HEK293T (cell line): ENCODE data around the gene SPAG16.

Experiments
- CTCF ChIA-PET: fragments of 350-600 bp; formaldehyde crosslinking; extraction: SDS; loops from one replicate; lab custom pipeline; 2021; ENCODE audit warnings: antibody characterized with exemption, inconsistent platforms; lab: Yijun Ruan, JAX
- POLR2A ChIA-PET: fragments of 350-600 bp; formaldehyde crosslinking; extraction: SDS; loops from one replicate; lab custom pipeline; 2020; ENCODE audit warnings: antibody characterized with exemption, inconsistent platforms; lab: Yijun Ruan, JAX
- DNase-seq: peaks from one replicate; pipeline ENCODE4 v3.0.0; 2012; ENCODE audit warnings: mixed read lengths; ENCODE audit errors: extremely low spot score
- ARNT ChIP-seq: fragments of 450-650 bp; IDR thresholded peaks from 2 replicates; pipeline ENCODE4 v1.6.1; 2017; ENCODE audit warnings: mild to moderate bottlenecking
- BHLHE40 ChIP-seq: fragments of 450-650 bp; IDR thresholded peaks from 2 replicates; pipeline ENCODE4 v1.6.1; 2016; ENCODE audit warnings: mild to moderate bottlenecking, moderate library complexity, borderline replicate concordance
- CTBP1 ChIP-seq: fragments of 450-650 bp; IDR thresholded peaks from 2 replicates; pipeline ENCODE4 v1.6.1; 2016; ENCODE audit warnings: borderline replicate concordance
- ELF4 ChIP-seq: fragments of 450-650 bp; IDR thresholded peaks from 2 replicates; pipeline ENCODE4 v1.6.1; 2017; ENCODE audit warnings: antibody characterized with exemption
- FOXA1 ChIP-seq: fragments of 450-650 bp; IDR thresholded peaks from 2 replicates; pipeline ENCODE4 v1.6.1; 2016; ENCODE audit warnings: mild to moderate bottlenecking
- FOXK2 ChIP-seq: fragments of 450-650 bp; IDR thresholded peaks from 2 replicates; pipeline ENCODE4 v1.6.1; 2016; ENCODE audit warnings: mild to moderate bottlenecking
- FOXM1 ChIP-seq: fragments of 450-650 bp; IDR thresholded peaks from 2 replicates; pipeline ENCODE4 v1.6.1; 2017; ENCODE audit warnings: mild to moderate bottlenecking, borderline replicate concordance
- HDGF ChIP-seq: fragments of 450-650 bp; IDR thresholded peaks from 2 replicates; pipeline ENCODE4 v1.6.1; 2017; ENCODE audit warnings: antibody characterized with exemption, borderline replicate concordance
- L3MBTL2 ChIP-seq: fragments of 450-650 bp; conservative IDR thresholded peaks from 2 replicates; pipeline ENCODE4 v1.6.1; 2016; ENCODE audit warnings: mild to moderate bottlenecking
- LEF1 ChIP-seq: fragments of 450-650 bp; IDR thresholded peaks from 2 replicates; pipeline ENCODE4 v1.6.1; 2017; ENCODE audit warnings: mild to moderate bottlenecking, borderline replicate concordance
- NFRKB ChIP-seq: fragments of 450-650 bp; IDR thresholded peaks from 2 replicates; pipeline ENCODE4 v1.6.1; 2016; ENCODE audit warnings: mild to moderate bottlenecking, moderate library complexity
- PKNOX1 ChIP-seq: fragments of 450-650 bp; IDR thresholded peaks from 2 replicates; pipeline ENCODE4 v1.6.1; 2016
- SP1 ChIP-seq: fragments of 450-650 bp; IDR thresholded peaks from 2 replicates; pipeline ENCODE4 v1.6.1; 2017
- SUZ12 ChIP-seq: fragments of 450-650 bp; IDR thresholded peaks from 2 replicates; pipeline ENCODE4 v1.6.1; 2016; ENCODE audit warnings: mild to moderate bottlenecking
- TARDBP ChIP-seq: fragments of 450-650 bp; IDR thresholded peaks from 2 replicates; pipeline ENCODE4 v1.6.1; 2016
- ZNF384 ChIP-seq: fragments of 450-650 bp; IDR thresholded peaks from 2 replicates; pipeline ENCODE4 v1.6.1; 2016

Gene SPAG16

GRCh38 chr2:213789940-213790339 is 505.7 kb downstream of the SPAG16 start:
- TF ChIP-seq FOXK2 (no peak), FOXA1 (no peak), SP1 (no peak), ZNF384 (no peak), TARDBP (no peak), HDGF (no peak), BHLHE40 (no peak), LEF1 (no peak), FOXM1 (no peak), ELF4 (no peak), ARNT (no peak), PKNOX1 (no peak), CTBP1 (no peak)
- CTCF ChIA-PET = no interaction called here
- POLR2A ChIA-PET = no interaction called here
- no peak for DNase-seq

GRCh38 chr2:213792045-213792444 is 507.8 kb downstream of the SPAG16 start:
- ChIA-PET CTCF (no interaction called here), POLR2A (no interaction called here)
- TF ChIP-seq SP1 (no peak), FOXA1 (no peak), ELF4 (no peak), ZNF384 (no peak), PKNOX1 (no peak), TARDBP (no peak), BHLHE40 (no peak), NFRKB (no peak)

DNA sequence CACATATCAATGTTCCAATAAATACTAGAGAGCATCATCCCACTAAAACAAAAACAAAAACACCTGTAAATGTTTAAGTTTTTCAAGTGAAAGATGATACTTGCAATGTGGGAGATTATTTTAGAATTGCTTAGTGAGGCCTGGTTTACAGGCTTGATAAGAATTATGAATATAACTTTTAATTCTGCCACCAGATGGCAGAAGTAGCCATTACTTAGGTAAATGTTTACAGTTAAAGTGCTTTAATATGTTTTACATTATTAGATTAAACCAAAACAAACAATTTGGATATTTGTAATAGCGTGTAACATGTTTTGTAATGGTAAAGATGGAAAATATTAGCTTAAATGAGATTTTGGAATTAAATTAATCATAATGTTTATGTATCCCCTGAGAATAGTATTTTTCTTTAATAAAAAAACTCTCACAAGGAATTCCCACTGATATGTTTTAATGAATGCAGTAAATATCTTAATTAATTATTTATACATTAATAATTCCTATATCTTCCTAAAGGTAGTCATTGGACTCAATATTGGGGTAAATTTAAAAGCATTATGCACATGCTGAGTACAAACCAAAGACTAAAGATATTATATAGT is 522.0 kb downstream of the SPAG16 start:
- CTCF ChIA-PET = interaction anchor here (0.6 kb wide), 1 partner anchor 194 kb away, joined by 3 read pairs; no protein-coding TSS in a partner anchor
- POLR2A ChIA-PET = no interaction called here
- TF ChIP-seq FOXA1 (no peak), CTBP1 (no peak), FOXM1 (no peak), SP1 (no peak), HDGF (no peak), ARNT (no peak), BHLHE40 (no peak), SUZ12 (no peak), NFRKB (no peak), LEF1 (no peak), ELF4 (no peak), L3MBTL2 (no peak), ZNF384 (no peak), PKNOX1 (no peak), TARDBP (no peak), FOXK2 (no peak)
- DNase-seq = no peak

More at GRCh38 chr2:213792045-213792444, 507.8 kb downstream of the SPAG16 start:
- DNase-seq = no peak

- ChIA-PET POLR2A (no interaction called here), CTCF (no interaction called here)
- no peak for DNase-seq
- no peak for TF ChIP-seq TARDBP
- TF ChIP-seq FOXA1 = no peak
- TF ChIP-seq BHLHE40 = no peak
- no peak for TF ChIP-seq FOXM1
- no peak for TF ChIP-seq ARNT
- no peak for TF ChIP-seq LEF1
- no peak for TF ChIP-seq HDGF
- no peak for TF ChIP-seq FOXK2
- TF ChIP-seq NFRKB = no peak
- no peak for TF ChIP-seq ZNF384
- TF ChIP-seq SUZ12 = no peak
Measured at GRCh38 chr2:213816583-213816982, 532.3 kb downstream of the SPAG16 start.

DNA sequence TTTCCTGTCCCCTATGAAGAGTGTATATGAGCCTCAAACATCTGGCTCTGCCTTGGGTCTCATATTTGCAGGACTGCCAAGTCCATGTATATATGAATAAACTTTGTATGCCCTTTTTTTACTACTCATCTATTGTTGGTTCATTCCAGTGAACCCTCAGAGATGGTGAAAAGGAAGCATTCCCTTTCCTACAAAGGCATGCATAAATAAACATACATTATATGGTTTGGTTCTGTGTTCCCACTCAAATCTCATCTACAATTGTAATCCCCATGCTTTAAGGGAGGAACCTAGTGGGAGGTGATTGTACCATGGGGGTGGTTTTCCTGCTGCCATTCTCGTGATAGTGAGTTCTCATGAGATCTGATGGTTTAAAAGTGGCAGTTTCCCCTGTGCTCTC is 534.2 kb downstream of the SPAG16 start:
- no peak for DNase-seq
- POLR2A ChIA-PET = no interaction called here
- CTCF ChIA-PET = no interaction called here

More for the DNA sequence above, 534.2 kb downstream of the SPAG16 start:
- no peak for TF ChIP-seq HDGF
- TF ChIP-seq NFRKB = no peak
- no peak for TF ChIP-seq FOXK2
- TF ChIP-seq CTBP1 = no peak
- TF ChIP-seq SUZ12 = no peak
- TF ChIP-seq ELF4 = no peak
- no peak for TF ChIP-seq ARNT
- no peak for TF ChIP-seq LEF1
- TF ChIP-seq L3MBTL2 = no peak
- TF ChIP-seq TARDBP = no peak
- TF ChIP-seq BHLHE40 = no peak
- TF ChIP-seq SP1 = no peak
- no peak for TF ChIP-seq FOXM1
- no peak for TF ChIP-seq ZNF384
- TF ChIP-seq FOXA1 = no peak
- no peak for TF ChIP-seq PKNOX1
